GM21515 (cell line): ENCODE data around the gene RNF10.
"Not testable (repeated sequence)": the region's sequence is repeated elsewhere in the genome, so short reads cannot be mapped to it uniquely, and the experiment has no call there.

Experiments used
- ATAC-seq: cut with Tn5 transposase; IDR thresholded peaks from one replicate; pipeline ENCODE4 v1.9.1; 2021; ENCODE audit not compliant: unreplicated experiment

RNF10 gene

GRCh38 chr12:120610560-120610959 lies 76.4 kb downstream of the RNF10 start:
- no peak for ATAC-seq

GRCh38 chr12:120611534-120611933 lies 77.4 kb downstream of the RNF10 start:
- not testable (repeated sequence) for ATAC-seq

GRCh38 chr12:120614848-120615247 lies 80.7 kb downstream of the RNF10 start:
- ATAC-seq: no peak

- not testable (repeated sequence) for ATAC-seq
These were observed 83.0 kb downstream of the RNF10 start for GRCh38 chr12:120617193-120617592.

GRCh38 chr12:120617767-120618166 lies 83.6 kb downstream of the RNF10 start:
- not testable (repeated sequence) for ATAC-seq

- no peak for ATAC-seq
These were observed 84.9 kb downstream of the RNF10 start for GRCh38 chr12:120618954-120619615.

GRCh38 chr12:120620624-120621023 lies 86.5 kb downstream of the RNF10 start:
- ATAC-seq: no peak

GRCh38 chr12:120625557-120626419 lies 91.6 kb downstream of the RNF10 start:
- ATAC-seq: no peak
